Measurements from ENCODE around the gene NRG2. TPM values are rescaled to one million over a fixed set of nuclear protein-coding genes. Genes with fewer than 3 reads are reported as not detected.

The NRG2 gene
- total RNA-seq (2014; rRNA removed; shearing (Covaris generic)), result 0.06 TPM in 1 of 2 replicates, not detected in the other

GRCh38 chr5:140042643-140043507 lies at the start of gene NRG2:
TSS of gene NRG2 (minus strand) at chr5:140043299.
- no peaks in the 10 kb centered on the region for H3K36me3 ChIP-seq
- no peak within 1 kb of the TSS for H3K4me3 ChIP-seq
- H3K9me3 ChIP-seq (replicated peaks), result no peaks in the 10 kb centered on the region
- H3K27ac ChIP-seq, result no peak within 1 kb of the TSS
- no peaks in the 10 kb centered on the region for H3K4me1 ChIP-seq
- no peak for DNase-seq
- H3K27me3 ChIP-seq, result peaks cover 12% of the 10 kb centered on the region; the same call in 1 of the 2 replicates

DNA sequence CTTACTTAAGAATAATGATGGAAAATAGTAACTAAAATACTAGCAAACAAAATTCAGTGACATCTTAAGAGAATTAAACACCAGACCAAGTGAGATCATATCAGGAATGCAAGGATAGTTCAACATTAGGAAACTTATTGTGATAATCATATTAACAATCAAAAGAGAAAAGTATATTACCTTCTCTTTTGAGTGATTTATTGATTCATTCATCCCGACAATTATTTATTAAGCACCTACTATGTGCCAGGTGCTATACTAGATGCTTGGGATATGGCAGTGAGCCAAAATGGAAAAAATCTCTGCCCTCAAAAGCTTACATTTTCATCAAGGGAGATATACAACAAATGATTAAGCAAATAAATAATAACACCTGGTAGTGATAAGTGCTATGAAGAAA lies 47.2 kb upstream of the NRG2 start:
- H3K4me3 ChIP-seq, result no peak overlapping the region
- H3K27ac ChIP-seq, result no peak overlapping the region
- DNase-seq, result no peak
- H3K27me3 ChIP-seq, result peaks cover 11% of the 10 kb centered on the region
- no peaks in the 10 kb centered on the region for H3K36me3 ChIP-seq
- peaks cover 12% of the 10 kb centered on the region for H3K9me3 ChIP-seq (replicated peaks)
- no peaks in the 10 kb centered on the region for H3K4me1 ChIP-seq

- no peaks in the 10 kb centered on the region for H3K36me3 ChIP-seq
- peaks cover 4% of the 10 kb centered on the region; the same call in 1 of the 2 replicates for H3K27me3 ChIP-seq
- peaks cover 3% of the 10 kb centered on the region; the same call in 1 of the 2 replicates for H3K9me3 ChIP-seq (replicated peaks)
- no peak overlapping the region for H3K4me3 ChIP-seq
- no peak overlapping the region for H3K27ac ChIP-seq
- no peaks in the 10 kb centered on the region for H3K4me1 ChIP-seq
- DNase-seq, result no peak
Measured at GRCh38 chr5:140084541-140084940, 41.4 kb upstream of the NRG2 start.

DNA sequence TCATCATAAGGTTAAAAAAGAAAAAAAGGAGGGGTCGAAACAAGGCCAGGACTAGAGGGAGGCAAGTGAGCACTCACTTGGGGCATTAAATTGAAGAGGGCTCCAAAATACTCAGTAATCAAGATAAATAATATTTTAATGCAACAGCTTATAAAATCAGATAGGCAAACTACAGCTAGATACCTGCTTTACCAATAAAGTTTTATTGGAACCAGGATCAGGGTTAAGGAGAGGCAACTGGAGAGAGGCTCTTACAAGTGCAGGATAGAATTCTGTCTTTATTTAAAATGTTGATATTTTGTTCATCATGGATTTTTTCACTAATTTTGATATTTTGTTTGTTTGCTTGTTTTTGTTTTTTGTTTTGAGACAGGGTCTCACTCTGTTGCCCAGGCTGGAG lies 40.6 kb upstream of the NRG2 start:
- Histone ChIP-seq H3K27ac (no peak overlapping the region), H3K9me3 (replicated peaks) (no peaks in the 10 kb centered on the region), H3K27me3 (peaks cover 4% of the 10 kb centered on the region; the same call in 1 of the 2 replicates), H3K4me1 (no peaks in the 10 kb centered on the region), H3K4me3 (no peak overlapping the region), H3K36me3 (no peaks in the 10 kb centered on the region)
- no peak for DNase-seq

- Histone ChIP-seq H3K9me3 (replicated peaks) (no peaks in the 10 kb centered on the region), H3K4me3 (no peak overlapping the region), H3K27me3 (peaks cover 4% of the 10 kb centered on the region; the same call in 1 of the 2 replicates), H3K4me1 (no peaks in the 10 kb centered on the region), H3K27ac (no peak overlapping the region), H3K36me3 (no peaks in the 10 kb centered on the region)
- DNase-seq, result no peak
Measured at GRCh38 chr5:140083120-140083519, 40.0 kb upstream of the NRG2 start.

GRCh38 chr5:140076788-140077187 lies 33.7 kb upstream of the NRG2 start:
- H3K36me3 ChIP-seq, result no peaks in the 10 kb centered on the region
- no peaks in the 10 kb centered on the region for H3K9me3 ChIP-seq (replicated peaks)
- H3K4me3 ChIP-seq, result no peak overlapping the region
- no peak overlapping the region for H3K27ac ChIP-seq
- H3K4me1 ChIP-seq, result no peaks in the 10 kb centered on the region
- 0 out of 2 replicates have a peak, but pooled peaks cover 3% of the 10 kb centered on the region for H3K27me3 ChIP-seq
- DNase-seq, result no peak

GRCh38 chr5:140076142-140076541 lies 33.0 kb upstream of the NRG2 start:
- Histone ChIP-seq H3K36me3 (no peaks in the 10 kb centered on the region), H3K9me3 (replicated peaks) (no peaks in the 10 kb centered on the region), H3K27me3 (0 out of 2 replicates have a peak, but pooled peaks cover 3% of the 10 kb centered on the region), H3K4me1 (no peaks in the 10 kb centered on the region), H3K4me3 (no peak overlapping the region), H3K27ac (no peak overlapping the region)
- DNase-seq, result no peak

DNA sequence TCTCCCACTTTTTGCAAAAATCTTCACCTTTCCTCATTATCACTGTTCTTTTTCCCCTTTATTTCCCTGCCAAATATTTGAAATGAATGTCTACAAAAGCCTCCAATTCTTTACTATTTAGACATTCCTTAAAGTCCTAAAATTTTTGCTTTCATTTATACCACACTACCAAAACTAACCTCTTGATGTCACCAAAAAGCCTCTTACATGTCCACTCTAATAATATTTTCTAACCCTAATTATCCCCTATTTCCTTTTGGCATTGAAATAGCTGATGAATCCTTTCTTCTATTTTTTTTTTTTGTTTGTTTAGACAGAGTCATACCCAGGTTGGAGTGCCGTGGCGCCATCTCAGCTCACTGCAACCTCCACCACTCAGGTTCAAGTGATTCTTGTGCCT lies 32.3 kb upstream of the NRG2 start:
- H3K27ac ChIP-seq, result no peak overlapping the region
- DNase-seq, result no peak

DNA sequence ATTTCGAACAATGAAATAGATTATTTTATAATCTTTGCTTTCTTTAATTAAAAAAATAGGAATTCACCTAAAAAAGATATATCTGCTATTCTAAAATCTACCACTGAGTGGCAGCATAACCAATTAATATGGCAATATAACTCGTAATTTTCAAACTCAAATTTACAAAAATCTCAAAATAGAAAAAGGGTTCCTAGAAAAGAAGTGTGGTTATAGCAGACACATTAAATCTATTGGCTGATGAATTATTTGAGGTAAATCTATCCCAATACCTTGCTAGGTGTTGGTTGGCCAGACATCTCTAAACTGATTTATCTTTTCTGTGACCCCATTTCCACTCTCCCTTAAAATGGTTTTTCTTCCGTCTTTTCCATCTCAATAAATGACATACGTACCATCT lies 30.2 kb upstream of the NRG2 start:
- Histone ChIP-seq H3K27ac (no peak overlapping the region), H3K27me3 (peaks cover 13% of the 10 kb centered on the region), H3K36me3 (no peaks in the 10 kb centered on the region), H3K4me3 (no peak overlapping the region), H3K9me3 (replicated peaks) (no peaks in the 10 kb centered on the region), H3K4me1 (no peaks in the 10 kb centered on the region)
- peak in 1 of 2 experiments; percentile 29 for DNase-seq

More for the DNA sequence above, 32.3 kb upstream of the NRG2 start:
- no peaks in the 10 kb centered on the region for H3K9me3 ChIP-seq (replicated peaks)
- H3K4me3 ChIP-seq, result no peak overlapping the region
- no peaks in the 10 kb centered on the region for H3K4me1 ChIP-seq
- H3K36me3 ChIP-seq, result no peaks in the 10 kb centered on the region
- H3K27me3 ChIP-seq, result peaks cover 8% of the 10 kb centered on the region; the same call in 1 of the 2 replicates

- H3K36me3 ChIP-seq, result no peaks in the 10 kb centered on the region
- no peak overlapping the region for H3K4me3 ChIP-seq
- no peaks in the 10 kb centered on the region for H3K4me1 ChIP-seq
- no peak for DNase-seq
- no peaks in the 10 kb centered on the region for H3K9me3 ChIP-seq (replicated peaks)
- peaks cover 14% of the 10 kb centered on the region for H3K27me3 ChIP-seq
- no peak overlapping the region for H3K27ac ChIP-seq
Measured at GRCh38 chr5:140072812-140073211, 29.7 kb upstream of the NRG2 start.

DNA sequence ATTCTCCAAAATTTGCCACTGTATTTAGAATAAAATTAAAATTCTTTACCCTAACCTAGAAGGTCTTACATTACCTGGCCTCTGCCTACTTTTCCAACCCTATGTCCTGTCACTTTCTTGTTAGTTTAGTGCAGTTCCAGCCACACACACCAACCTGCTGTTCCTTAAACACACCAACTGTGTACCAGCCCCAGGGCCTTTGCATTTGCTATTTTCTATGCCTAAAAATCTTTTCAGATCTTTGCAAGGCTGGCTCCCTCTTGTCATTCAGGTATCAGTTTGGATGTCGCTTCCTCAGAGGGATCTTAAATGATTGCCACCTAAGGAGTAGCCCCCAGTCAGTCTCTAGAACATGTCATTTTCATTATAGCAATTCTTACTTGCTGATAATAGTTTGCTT lies 17.7 kb upstream of the NRG2 start:
- no peaks in the 10 kb centered on the region for H3K9me3 ChIP-seq (replicated peaks)
- H3K36me3 ChIP-seq, result no peaks in the 10 kb centered on the region
- H3K4me3 ChIP-seq, result no peak overlapping the region
- no peak for DNase-seq
- H3K4me1 ChIP-seq, result no peaks in the 10 kb centered on the region
- H3K27ac ChIP-seq, result no peak overlapping the region
- peaks cover 8% of the 10 kb centered on the region; the same call in 1 of the 2 replicates for H3K27me3 ChIP-seq

GRCh38 chr5:140058212-140058932 lies 15.3 kb upstream of the NRG2 start:
- Histone ChIP-seq H3K9me3 (replicated peaks) (no peaks in the 10 kb centered on the region), H3K27ac (no peak overlapping the region), H3K4me1 (no peaks in the 10 kb centered on the region), H3K4me3 (no peak overlapping the region), H3K27me3 (peaks cover 8% of the 10 kb centered on the region; the same call in 1 of the 2 replicates), H3K36me3 (no peaks in the 10 kb centered on the region)
- DNase-seq, result no peak

DNA sequence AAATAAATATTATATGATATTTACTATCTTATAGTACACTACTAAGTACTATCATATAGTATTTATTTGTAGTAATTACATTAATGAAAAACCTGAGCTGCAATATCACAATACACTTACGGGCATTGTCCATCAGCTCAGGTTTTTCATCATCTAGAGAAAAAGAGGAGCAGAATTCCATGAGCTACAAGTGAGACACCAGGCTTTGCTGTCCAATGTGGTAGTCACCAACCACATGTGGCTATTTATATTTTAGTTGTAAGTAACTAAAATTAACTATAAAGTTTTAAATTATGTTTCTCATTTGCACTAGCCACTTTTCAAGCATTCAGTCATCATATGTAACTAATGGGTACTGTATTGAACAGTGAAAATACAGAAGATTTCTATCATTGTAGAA lies 13.8 kb upstream of the NRG2 start:
- H3K9me3 ChIP-seq (replicated peaks), result no peaks in the 10 kb centered on the region
- H3K4me1 ChIP-seq, result no peaks in the 10 kb centered on the region
- H3K36me3 ChIP-seq, result no peaks in the 10 kb centered on the region
- no peak overlapping the region for H3K27ac ChIP-seq
- H3K27me3 ChIP-seq, result peaks cover 8% of the 10 kb centered on the region; the same call in 1 of the 2 replicates
- H3K4me3 ChIP-seq, result no peak overlapping the region
- no peak for DNase-seq

GRCh38 chr5:140055152-140055551 lies 12.1 kb upstream of the NRG2 start:
- Histone ChIP-seq H3K9me3 (replicated peaks) (no peaks in the 10 kb centered on the region), H3K36me3 (no peaks in the 10 kb centered on the region), H3K4me1 (no peaks in the 10 kb centered on the region), H3K27ac (no peak overlapping the region), H3K4me3 (no peak overlapping the region), H3K27me3 (peaks cover 8% of the 10 kb centered on the region; the same call in 1 of the 2 replicates)
- DNase-seq, result no peak

DNA sequence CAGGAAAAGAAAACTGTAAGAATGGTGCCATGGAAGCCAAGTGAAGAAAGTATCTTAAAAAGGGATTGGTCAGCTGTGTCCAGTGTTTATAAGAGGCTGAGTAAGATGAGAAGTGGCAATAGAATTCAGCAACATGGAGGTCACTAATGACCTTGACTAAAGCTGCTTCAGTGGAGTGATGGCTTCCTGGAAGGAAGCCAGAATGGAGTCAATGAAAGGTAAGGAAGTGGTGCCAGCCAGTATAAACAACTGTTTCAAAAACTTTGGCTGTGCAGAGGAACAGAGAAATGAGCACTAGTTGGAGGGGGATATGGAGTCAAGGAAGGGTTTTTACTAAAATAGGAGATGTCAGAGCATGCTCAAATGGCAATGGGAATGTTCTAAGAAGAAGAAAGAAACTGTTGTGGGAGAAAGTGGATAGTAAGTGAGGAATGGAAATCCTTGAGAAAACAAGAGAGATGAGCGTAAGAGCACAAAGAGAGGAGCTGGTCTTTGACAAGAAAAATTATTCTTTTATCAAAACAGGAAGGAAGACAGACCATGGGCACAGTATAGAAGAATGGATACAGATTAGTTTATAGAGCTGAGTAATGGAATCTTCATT lies 11.1 kb upstream of the NRG2 start:
- Histone ChIP-seq H3K4me3 (no peak overlapping the region), H3K4me1 (no peaks in the 10 kb centered on the region), H3K9me3 (replicated peaks) (no peaks in the 10 kb centered on the region), H3K27me3 (peaks cover 11% of the 10 kb centered on the region; the same call in 1 of the 2 replicates), H3K36me3 (no peaks in the 10 kb centered on the region), H3K27ac (no peak overlapping the region)
- DNase-seq, result no peak
